ENCODE measurements around the gene POSTN.

- TF ChIP-seq CTCF (IDR thresholded peaks at IDR 0.05) (no peak), POLR2A (IDR thresholded peaks at IDR 0.05) (no peak)
Observed at GRCh38 chr13:37616131-37616530, 17.6 kb upstream of the POSTN start.
